Lower leg skin (tissue), 4 donors: ENCODE data around the gene SRRM4. TPM values are rescaled to one million over a fixed set of nuclear protein-coding genes. Genes with fewer than 3 reads are reported as not detected.

Experiments used
- DNase-seq, 2 donors: peaks; one replicate each; pipeline ENCODE4 v3.0.0-alpha.2; 2019; ENCODE audit warnings: low spot score in 2 of 2
- H3K4me3 ChIP-seq: fragments of 200-600 bp; sonication (generic); 2 replicates; pipeline ENCODE4 v1.5.1; 2017; ENCODE audit warnings: mild to moderate bottlenecking, low read depth; ENCODE audit not compliant: poor library complexity, severe bottlenecking
- POLR2A ChIP-seq, 2 donors: fragments of 450-650 bp; IDR thresholded peaks; one replicate each; pipeline ENCODE4 v1.6.1; 2016 to 2017; ENCODE audit warnings: antibody characterized with exemption in 2 of 2, mild to moderate bottlenecking in 1 of 2, moderate library complexity in 1 of 2
- WGBS, 2 donors: methylation state at CpG; one replicate each; pipeline ENCODE4 v1.1.5; 2018; 5-methylcytosine and 5-hydroxymethylcytosine counted together
- intact Hi-C: fragments of 100-400 bp; cut with DNase I; formaldehyde crosslinking; loops from one replicate; pipeline ENCODE4 v1.15.0; 2023; ENCODE audit warnings: low total_unique reads
- total RNA-seq, 4 donors: library from RNA; depleted of rRNA; stranded (reverse); fragments of >200 nt; gene quantifications; one replicate each; pipeline ENCODE4 v1.1.0, GENCODE V29; 2016
- TF ChIP-seq, protein P1 (sequence below), 3 donors: fragments of 450-650 bp; IDR thresholded peaks; one replicate each; pipeline ENCODE4 v1.5.1; 2016; ENCODE audit warnings: antibody characterized with exemption in 3 of 3, mild to moderate bottlenecking in 3 of 3, moderate library complexity in 2 of 3

SRRM4 gene
- total RNA-seq, 4 donors from 2014 or later, result 0.03 TPM; not detected in 3

DNA sequence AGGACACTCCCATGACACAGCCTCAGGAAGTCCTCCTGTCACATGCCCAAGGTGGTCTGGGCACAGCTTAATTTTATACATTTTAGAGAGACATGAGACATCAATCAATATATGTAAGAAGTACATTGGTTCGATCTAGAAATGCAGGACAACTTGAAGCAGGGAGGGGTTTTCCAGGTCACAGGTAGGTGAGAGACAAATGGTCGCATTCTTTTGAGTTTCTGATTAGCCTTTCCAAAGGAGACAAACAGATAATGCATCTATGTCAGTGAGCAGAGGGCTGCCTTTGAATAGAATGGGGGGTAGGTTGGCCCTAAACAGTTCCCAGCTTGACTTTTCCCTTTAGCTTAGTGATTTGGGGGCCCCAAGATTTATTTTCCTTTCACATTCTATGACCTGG lies 199.9 kb downstream of the SRRM4 start:
- TF ChIP-seq, protein P1, sequence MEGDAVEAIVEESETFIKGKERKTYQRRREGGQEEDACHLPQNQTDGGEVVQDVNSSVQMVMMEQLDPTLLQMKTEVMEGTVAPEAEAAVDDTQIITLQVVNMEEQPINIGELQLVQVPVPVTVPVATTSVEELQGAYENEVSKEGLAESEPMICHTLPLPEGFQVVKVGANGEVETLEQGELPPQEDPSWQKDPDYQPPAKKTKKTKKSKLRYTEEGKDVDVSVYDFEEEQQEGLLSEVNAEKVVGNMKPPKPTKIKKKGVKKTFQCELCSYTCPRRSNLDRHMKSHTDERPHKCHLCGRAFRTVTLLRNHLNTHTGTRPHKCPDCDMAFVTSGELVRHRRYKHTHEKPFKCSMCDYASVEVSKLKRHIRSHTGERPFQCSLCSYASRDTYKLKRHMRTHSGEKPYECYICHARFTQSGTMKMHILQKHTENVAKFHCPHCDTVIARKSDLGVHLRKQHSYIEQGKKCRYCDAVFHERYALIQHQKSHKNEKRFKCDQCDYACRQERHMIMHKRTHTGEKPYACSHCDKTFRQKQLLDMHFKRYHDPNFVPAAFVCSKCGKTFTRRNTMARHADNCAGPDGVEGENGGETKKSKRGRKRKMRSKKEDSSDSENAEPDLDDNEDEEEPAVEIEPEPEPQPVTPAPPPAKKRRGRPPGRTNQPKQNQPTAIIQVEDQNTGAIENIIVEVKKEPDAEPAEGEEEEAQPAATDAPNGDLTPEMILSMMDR (IDR thresholded peaks at IDR 0.05), result no peak
- TF ChIP-seq POLR2A (IDR thresholded peaks at IDR 0.05), result no peak
- H3K4me3 ChIP-seq, result no peak overlapping the region
- intact Hi-C loops, result no loop called here
- whole genome bisulfite sequencing, 2 donors, result 72 to 81% methylated on average over 2 of the region's 2 CpGs
- no peak for DNase-seq

- 69 to 71% methylated on average over 3 of the region's 3 CpGs for WGBS, 2 donors
- TF ChIP-seq POLR2A (IDR thresholded peaks at IDR 0.05), result no peak
- TF ChIP-seq, protein P1 (IDR thresholded peaks at IDR 0.05), result no peak
- no peak overlapping the region for H3K4me3 ChIP-seq
- DNase-seq, result no peak
- intact Hi-C loops, result no loop called here
Measured at GRCh38 chr12:119181944-119182343, 200.6 kb downstream of the SRRM4 start.

DNA sequence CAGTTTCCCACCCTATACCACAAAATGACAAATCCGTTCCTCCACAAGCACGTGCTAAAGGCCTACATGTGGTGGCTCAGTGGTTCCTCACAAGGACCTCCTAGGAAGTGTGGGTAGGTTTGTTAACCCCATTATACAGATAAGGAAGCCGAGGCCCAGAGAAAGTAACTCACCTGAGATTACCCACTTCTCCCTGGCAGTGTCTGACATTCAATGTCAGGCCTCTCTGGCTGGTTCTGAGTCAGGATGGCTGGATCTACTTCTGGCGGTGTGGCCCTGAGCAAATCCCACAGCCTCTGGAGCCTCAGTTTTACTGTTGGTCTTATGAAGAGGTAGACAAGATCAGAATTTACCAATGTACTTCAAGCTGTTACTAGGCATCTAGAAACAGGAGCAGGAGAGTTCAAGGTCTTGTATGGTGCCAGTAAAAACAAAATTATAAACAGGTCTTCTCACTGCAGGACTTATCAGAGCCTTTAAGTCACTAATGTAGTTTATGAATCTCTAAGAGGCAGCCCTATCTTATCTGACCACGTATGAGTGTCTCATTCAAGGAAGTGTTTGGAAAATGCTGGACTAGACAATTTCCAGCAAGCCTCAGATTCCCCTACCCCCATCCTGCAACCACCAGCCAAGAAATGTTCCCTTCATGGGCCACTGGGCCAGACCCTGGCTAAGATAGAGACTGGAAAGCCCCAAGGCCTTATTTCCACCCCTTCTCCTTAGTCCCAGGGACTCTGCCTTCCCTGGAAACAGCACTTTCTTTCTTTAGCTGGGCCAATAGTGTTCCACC lies 201.6 kb downstream of the SRRM4 start:
- DNase-seq, result no peak
- TF ChIP-seq, protein P1 (IDR thresholded peaks at IDR 0.05), result no peak
- no peak for TF ChIP-seq POLR2A (IDR thresholded peaks at IDR 0.05)
- no peak overlapping the region for H3K4me3 ChIP-seq
- intact Hi-C loops, result no loop called here
- 69 to 71% methylated on average over 5 of the region's 5 CpGs for WGBS, 2 donors

GRCh38 chr12:119183942-119184695 lies 202.8 kb downstream of the SRRM4 start:
- H3K4me3 ChIP-seq, result no peak overlapping the region
- 74 to 77% methylated on average over 9 of the region's 9 CpGs for WGBS, 2 donors
- intact Hi-C loops, result no loop called here
- TF ChIP-seq, protein P1 (IDR thresholded peaks at IDR 0.05), result no peak
- no peak for TF ChIP-seq POLR2A (IDR thresholded peaks at IDR 0.05)
- no peak for DNase-seq

DNA sequence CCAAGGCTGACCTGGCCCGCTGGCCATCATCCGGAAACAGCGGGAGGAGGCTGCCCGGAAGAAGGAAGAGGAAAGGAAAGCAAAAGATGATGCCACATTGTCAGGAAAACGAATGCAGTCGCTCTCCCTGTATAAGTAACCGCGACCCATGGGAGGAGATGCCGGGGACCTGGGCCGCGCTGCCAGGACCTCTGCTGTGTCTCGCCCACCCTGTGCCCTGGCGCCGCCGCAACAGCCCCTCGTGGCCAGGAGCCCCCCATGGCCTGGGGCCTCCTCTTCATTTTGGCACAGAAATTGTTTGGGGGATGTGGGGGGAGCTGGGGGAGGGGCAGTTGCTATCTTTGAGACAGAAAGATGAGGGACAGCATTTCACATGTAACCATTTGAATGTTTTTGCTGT lies 213.9 kb downstream of the SRRM4 start:
- no peak overlapping the region for H3K4me3 ChIP-seq
- intact Hi-C loops, result no loop called here
- WGBS, 2 donors, result 94 to 95% methylated on average over 16 of the region's 16 CpGs
- TF ChIP-seq, protein P1 (IDR thresholded peaks at IDR 0.05), result no peak
- TF ChIP-seq POLR2A (IDR thresholded peaks at IDR 0.05), result no peak
- DNase-seq, result no peak
